HepG2 (cell line): ENCODE results near the gene PARN. TPM values are rescaled to one million over a fixed set of nuclear protein-coding genes. Genes with fewer than 3 reads are reported as not detected.

ENCODE experiments used
- ARID2 ChIP-seq: sonication (generic); formaldehyde crosslinking; IDR thresholded peaks from 2 replicates; pipeline ENCODE4 v1.8.1; 2022; ENCODE audit warnings: mild to moderate bottlenecking, missing genetic modification reagents, borderline replicate concordance
- FOXA3 ChIP-seq: IDR thresholded peaks from 2 replicates; pipeline ENCODE4 v1.6.1; 2016; ENCODE audit warnings: missing genetic modification reagents, missing compliant biosample characterization
- ONECUT2 ChIP-seq: sonication (generic); formaldehyde crosslinking; IDR thresholded peaks from 2 replicates; pipeline ENCODE4 v1.4.0; 2020; ENCODE audit warnings: missing genetic modification reagents
- RELA ChIP-seq: sonication (generic); formaldehyde crosslinking; IDR thresholded peaks from 2 replicates; pipeline ENCODE4 v1.4.0; 2020; ENCODE audit warnings: missing genetic modification reagents
- SRSF9 ChIP-seq: fragments of 200-400 bp; formaldehyde crosslinking; IDR thresholded peaks from 2 replicates; pipeline ENCODE4 v1.6.1; 2018; ENCODE audit warnings: borderline replicate concordance, mild to moderate bottlenecking, low read depth, low read length; ENCODE audit not compliant: insufficient read depth, poor library complexity, severe bottlenecking
- TCF12 ChIP-seq, 2 experiments: fragments of 450-650 bp in 1 of 2; sonication (generic) in 1 of 2; formaldehyde crosslinking in 1 of 2; IDR thresholded peaks; 2 replicates each; pipeline versions ENCODE4 v1.6.1 to v1.8.0; 2017 to 2022; ENCODE audit warnings: antibody characterized with exemption in 1 of 2, mild to moderate bottlenecking in 1 of 2, missing genetic modification reagents in 1 of 2, moderate library complexity in 1 of 2
- ZBTB42 ChIP-seq: sonication (generic); formaldehyde crosslinking; IDR thresholded peaks from 2 replicates; pipeline ENCODE4 v1.5.0; 2020; ENCODE audit warnings: mild to moderate bottlenecking, missing genetic modification reagents
- ZEB1 ChIP-seq: IDR thresholded peaks from 2 replicates; pipeline ENCODE4 v1.6.1; 2012; ENCODE audit warnings: mild to moderate bottlenecking, low read depth, inconsistent platforms; ENCODE audit not compliant: insufficient replicate concordance
- ZNF30 ChIP-seq: sonication (generic); formaldehyde crosslinking; IDR thresholded peaks from 2 replicates; pipeline ENCODE4 v1.5.0; 2020; ENCODE audit warnings: mild to moderate bottlenecking, missing genetic modification reagents
- ZNF570 ChIP-seq: sonication (generic); formaldehyde crosslinking; IDR thresholded peaks from 2 replicates; pipeline ENCODE4 v1.4.0; 2020; ENCODE audit warnings: mild to moderate bottlenecking, missing genetic modification reagents, borderline replicate concordance
- ZNF616 ChIP-seq: sonication (generic); formaldehyde crosslinking; IDR thresholded peaks from 2 replicates; pipeline ENCODE4 v1.5.0; 2020; ENCODE audit warnings: low read depth, mild to moderate bottlenecking, missing genetic modification reagents
- ZNF629 ChIP-seq: sonication (generic); formaldehyde crosslinking; conservative IDR thresholded peaks from 2 replicates; pipeline ENCODE4 v1.5.0; 2020; ENCODE audit warnings: missing genetic modification reagents
- ZNF674 ChIP-seq: sonication (generic); formaldehyde crosslinking; IDR thresholded peaks from 2 replicates; pipeline ENCODE4 v1.5.0; 2020; ENCODE audit warnings: low read depth, mild to moderate bottlenecking, missing genetic modification reagents
- ZNF7 ChIP-seq: IDR thresholded peaks from 2 replicates; pipeline ENCODE4 v1.6.1; 2016; ENCODE audit warnings: missing biosample characterization, missing genetic modification reagents
- ZNF703 ChIP-seq: sonication (generic); formaldehyde crosslinking; IDR thresholded peaks from 2 replicates; pipeline ENCODE4 v1.5.1; 2020; ENCODE audit warnings: missing genetic modification reagents, mild to moderate bottlenecking, moderate library complexity, borderline replicate concordance
- ZNF788 ChIP-seq: sonication (generic); formaldehyde crosslinking; IDR thresholded peaks from 2 replicates; pipeline ENCODE4 v1.5.0; 2020; ENCODE audit warnings: mild to moderate bottlenecking, missing genetic modification reagents, borderline replicate concordance
- polyA plus RNA-seq, 8 experiments: library from polyadenylated mRNA; depleted of rRNA in 3 of 8; stranded (reverse) in 7 of 8; unstranded in 1 of 8; fragments of >200 nt; fragmentation: Illumina TruSeq in 4 of 8; extraction: Trizol in 4 of 8; gene quantifications; 2 replicates each; pipeline versions ENCODE4 v1.2.1 to v1.2.3, GENCODE V29; 2011 to 2016; ENCODE audit warnings: low read depth in 4 of 8, missing spikeins in 1 of 8, mixed read lengths in 1 of 8; ENCODE audit not compliant: insufficient read depth in 1 of 8
- total RNA-seq, 5 experiments: library from RNA; depleted of rRNA; stranded (reverse); fragments of >200 nt; fragmentation: Illumina TruSeq; extraction: Trizol; gene quantifications; 2 replicates each; pipeline ENCODE4 v1.2.3, GENCODE V29; 2016; ENCODE audit warnings: low read depth in 1 of 5
- TF ChIP-seq, protein P1 (sequence below): sonication (generic); formaldehyde crosslinking; IDR thresholded peaks from 2 replicates; pipeline ENCODE4 v1.5.1; 2020; ENCODE audit warnings: missing genetic modification reagents, mild to moderate bottlenecking, borderline replicate concordance
- TF ChIP-seq, protein P2 (sequence below), 2 experiments: sonication (generic) in 1 of 2; formaldehyde crosslinking in 1 of 2; IDR thresholded peaks; 2 replicates each; pipeline versions ENCODE4 v1.4.0 to v1.6.1; 2016 to 2020; ENCODE audit warnings: borderline replicate concordance in 1 of 2, low read depth in 1 of 2, mild to moderate bottlenecking in 1 of 2, missing genetic modification reagents in 1 of 2
- TF ChIP-seq, protein P3 (sequence below): sonication (generic); formaldehyde crosslinking; IDR thresholded peaks from 2 replicates; pipeline ENCODE4 v1.5.0; 2020; ENCODE audit warnings: missing genetic modification reagents

The PARN gene
- total and polyA plus RNA-seq, 2 of the 13 experiments (the other 11 are each of a cell fraction or from before 2014, with no cell fraction given) = 13.3 to 47.6 TPM

DNA sequence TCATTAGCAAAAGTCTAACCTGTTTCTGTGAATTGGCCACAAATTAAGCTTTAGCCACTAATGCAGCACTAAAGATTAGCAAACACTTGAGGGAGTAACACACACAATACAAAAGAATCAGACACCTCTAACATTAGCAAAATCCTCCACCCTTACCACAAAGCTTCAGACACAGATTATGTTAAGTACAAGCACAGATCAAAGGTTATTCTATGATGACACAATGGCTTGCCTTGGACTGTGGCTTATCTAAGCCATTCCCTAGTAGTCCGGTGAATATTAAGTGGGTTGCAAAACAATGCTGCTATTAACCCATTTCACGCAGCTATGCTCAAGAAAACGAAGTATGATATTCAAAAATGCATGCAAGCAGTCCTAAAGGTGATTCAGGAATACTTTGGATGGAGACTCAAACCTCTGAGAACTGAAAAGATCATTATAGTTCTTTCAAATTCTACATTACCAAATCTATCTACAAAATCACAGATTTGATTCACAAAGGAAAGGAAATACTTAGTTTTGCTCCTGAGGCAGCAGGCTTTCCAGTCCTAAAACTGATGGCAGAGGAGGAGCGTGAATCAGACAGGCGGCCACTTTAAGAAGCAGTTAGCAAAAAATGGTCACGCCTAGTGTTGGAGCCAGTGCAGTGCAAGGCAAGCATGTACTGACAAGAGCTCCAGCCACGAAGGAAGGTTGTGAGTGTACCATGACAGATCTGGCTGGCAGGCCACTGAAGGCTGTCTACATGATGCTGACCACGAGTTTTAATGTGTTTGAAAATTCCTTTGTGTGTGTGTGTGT is 67.2 kb downstream of the PARN start (continued):
- TF ChIP-seq, protein P1, sequence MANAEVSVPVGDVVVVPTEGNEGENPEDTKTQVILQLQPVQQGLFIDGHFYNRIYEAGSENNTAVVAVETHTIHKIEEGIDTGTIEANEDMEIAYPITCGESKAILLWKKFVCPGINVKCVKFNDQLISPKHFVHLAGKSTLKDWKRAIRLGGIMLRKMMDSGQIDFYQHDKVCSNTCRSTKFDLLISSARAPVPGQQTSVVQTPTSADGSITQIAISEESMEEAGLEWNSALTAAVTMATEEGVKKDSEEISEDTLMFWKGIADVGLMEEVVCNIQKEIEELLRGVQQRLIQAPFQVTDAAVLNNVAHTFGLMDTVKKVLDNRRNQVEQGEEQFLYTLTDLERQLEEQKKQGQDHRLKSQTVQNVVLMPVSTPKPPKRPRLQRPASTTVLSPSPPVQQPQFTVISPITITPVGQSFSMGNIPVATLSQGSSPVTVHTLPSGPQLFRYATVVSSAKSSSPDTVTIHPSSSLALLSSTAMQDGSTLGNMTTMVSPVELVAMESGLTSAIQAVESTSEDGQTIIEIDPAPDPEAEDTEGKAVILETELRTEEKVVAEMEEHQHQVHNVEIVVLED (CRISPR knock-in tag) = no peak
- TF ChIP-seq ZNF30 (CRISPR knock-in tag) = no peak
- no peak for TF ChIP-seq ZNF703
- 0 out of 2 replicates have a peak, but pooled peaks have one; percentile 40 for TF ChIP-seq ZNF788 (CRISPR knock-in tag)
- no peak for TF ChIP-seq SRSF9
- TF ChIP-seq RELA (CRISPR knock-in tag) = no peak
- no peak for TF ChIP-seq ZNF674 (CRISPR knock-in tag)
- TF ChIP-seq, protein P2, sequence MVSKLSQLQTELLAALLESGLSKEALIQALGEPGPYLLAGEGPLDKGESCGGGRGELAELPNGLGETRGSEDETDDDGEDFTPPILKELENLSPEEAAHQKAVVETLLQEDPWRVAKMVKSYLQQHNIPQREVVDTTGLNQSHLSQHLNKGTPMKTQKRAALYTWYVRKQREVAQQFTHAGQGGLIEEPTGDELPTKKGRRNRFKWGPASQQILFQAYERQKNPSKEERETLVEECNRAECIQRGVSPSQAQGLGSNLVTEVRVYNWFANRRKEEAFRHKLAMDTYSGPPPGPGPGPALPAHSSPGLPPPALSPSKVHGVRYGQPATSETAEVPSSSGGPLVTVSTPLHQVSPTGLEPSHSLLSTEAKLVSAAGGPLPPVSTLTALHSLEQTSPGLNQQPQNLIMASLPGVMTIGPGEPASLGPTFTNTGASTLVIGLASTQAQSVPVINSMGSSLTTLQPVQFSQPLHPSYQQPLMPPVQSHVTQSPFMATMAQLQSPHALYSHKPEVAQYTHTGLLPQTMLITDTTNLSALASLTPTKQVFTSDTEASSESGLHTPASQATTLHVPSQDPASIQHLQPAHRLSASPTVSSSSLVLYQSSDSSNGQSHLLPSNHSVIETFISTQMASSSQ (IDR thresholded peaks at IDR 0.05; ENCODE audit: low read depth) = peak; percentile 57; the same call in 1 of the 2 replicates
- TF ChIP-seq, protein P2 (CRISPR knock-in tag; IDR thresholded peaks at IDR 0.05; ENCODE audit: borderline replicate concordance) = peak; percentile 62; the same call in 1 of the 2 replicates
- TF ChIP-seq ARID2 (CRISPR knock-in tag) = 0 out of 2 replicates have a peak, but pooled peaks have one; percentile 73
- TF ChIP-seq, protein P3, sequence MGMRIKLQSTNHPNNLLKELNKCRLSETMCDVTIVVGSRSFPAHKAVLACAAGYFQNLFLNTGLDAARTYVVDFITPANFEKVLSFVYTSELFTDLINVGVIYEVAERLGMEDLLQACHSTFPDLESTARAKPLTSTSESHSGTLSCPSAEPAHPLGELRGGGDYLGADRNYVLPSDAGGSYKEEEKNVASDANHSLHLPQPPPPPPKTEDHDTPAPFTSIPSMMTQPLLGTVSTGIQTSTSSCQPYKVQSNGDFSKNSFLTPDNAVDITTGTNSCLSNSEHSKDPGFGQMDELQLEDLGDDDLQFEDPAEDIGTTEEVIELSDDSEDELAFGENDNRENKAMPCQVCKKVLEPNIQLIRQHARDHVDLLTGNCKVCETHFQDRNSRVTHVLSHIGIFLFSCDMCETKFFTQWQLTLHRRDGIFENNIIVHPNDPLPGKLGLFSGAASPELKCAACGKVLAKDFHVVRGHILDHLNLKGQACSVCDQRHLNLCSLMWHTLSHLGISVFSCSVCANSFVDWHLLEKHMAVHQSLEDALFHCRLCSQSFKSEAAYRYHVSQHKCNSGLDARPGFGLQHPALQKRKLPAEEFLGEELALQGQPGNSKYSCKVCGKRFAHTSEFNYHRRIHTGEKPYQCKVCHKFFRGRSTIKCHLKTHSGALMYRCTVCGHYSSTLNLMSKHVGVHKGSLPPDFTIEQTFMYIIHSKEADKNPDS (CRISPR knock-in tag) = no peak
- TF ChIP-seq ZNF629 (CRISPR knock-in tag) = peak; percentile 95
- 0 out of 2 replicates have a peak, but pooled peaks have one; percentile 9 for TF ChIP-seq ONECUT2 (CRISPR knock-in tag)
- TF ChIP-seq FOXA3 (CRISPR knock-in tag) = peak; percentile 87
- 0 out of 2 replicates have a peak, but pooled peaks have one; percentile 24 for TF ChIP-seq ZNF7
- TF ChIP-seq ZBTB42 (CRISPR knock-in tag) = no peak
- TF ChIP-seq TCF12 (IDR thresholded peaks at IDR 0.05) = no peak
- TF ChIP-seq TCF12 (CRISPR knock-in tag; IDR thresholded peaks at IDR 0.05) = no peak
- TF ChIP-seq ZNF616 = no peak
- no peak for TF ChIP-seq ZNF570 (CRISPR knock-in tag)
- TF ChIP-seq ZEB1 = no peak
